K562 (cell line): ENCODE results near the gene PIP4K2C. TPM values are rescaled to one million over a fixed set of nuclear protein-coding genes. Genes with fewer than 3 reads are reported as not detected.

Experiments
- CTBP1 ChIP-seq: fragments of 450-650 bp; IDR thresholded peaks from 2 replicates; pipeline ENCODE4 v1.6.1; 2016; ENCODE audit warnings: borderline replicate concordance
- ETV6 ChIP-seq, 3 experiments: fragments of 150-350 bp in 1 of 3; sonication (generic) in 1 of 3; formaldehyde crosslinking in 1 of 3; IDR thresholded peaks; 2 replicates each; pipeline versions ENCODE4 v1.6.1 to v1.8.0; 2014 to 2022; ENCODE audit warnings: borderline replicate concordance in 2 of 3, low read depth in 2 of 3, antibody characterized with exemption in 1 of 3, low read length in 1 of 3, mild to moderate bottlenecking in 1 of 3, missing genetic modification reagents in 1 of 3
- FOSL1 ChIP-seq: fragments of 200-800 bp; sonication (Bioruptor generic); conservative IDR thresholded peaks from 2 replicates; pipeline ENCODE4 v1.6.1; 2016; ENCODE audit warnings: missing genetic modification characterization, missing compliant biosample characterization
- MEF2A ChIP-seq: IDR thresholded peaks from 2 replicates; pipeline ENCODE4 v1.6.1; 2011; ENCODE audit warnings: low read depth, mild to moderate bottlenecking, low read length, moderate library complexity; ENCODE audit not compliant: control insufficient read depth
- PPARD ChIP-seq: fragments of 250-450 bp; sonication (Bioruptor Pico); IDR thresholded peaks from 2 replicates; pipeline ENCODE4 v1.8.0; 2022; ENCODE audit warnings: inconsistent platforms, mild to moderate bottlenecking, moderate library complexity
- SRF ChIP-seq, 2 experiments: fragments of 250-450, 450-650 bp in 1 of 2; sonication (Bioruptor Pico) in 1 of 2; sonication (generic) in 1 of 2; formaldehyde crosslinking; IDR thresholded peaks; 2 replicates each; pipeline versions ENCODE4 v1.5.0 to v1.5.1; 2020 to 2022; ENCODE audit warnings: mild to moderate bottlenecking in 1 of 2, missing genetic modification reagents in 1 of 2
- XRCC3 ChIP-seq: fragments of 450-650 bp; IDR thresholded peaks from 2 replicates; pipeline ENCODE4 v1.6.1; 2017; ENCODE audit warnings: mild to moderate bottlenecking, moderate library complexity
- ZNF12 ChIP-seq: sonication (generic); formaldehyde crosslinking; IDR thresholded peaks from 2 replicates; pipeline ENCODE4 v1.4.0; 2020; ENCODE audit warnings: mild to moderate bottlenecking, missing genetic modification reagents
- ZNF830 ChIP-seq: fragments of 250-450 bp; sonication (Bioruptor Pico); IDR thresholded peaks from 2 replicates; pipeline ENCODE4 v1.5.0; 2021; ENCODE audit warnings: mild to moderate bottlenecking
- polyA plus RNA-seq, 8 experiments: library from polyadenylated mRNA; depleted of rRNA in 4 of 8; stranded (reverse) in 5 of 8; unstranded in 3 of 8; fragments of >200 nt; fragmentation: Nextera tagmentation in 2 of 8; fragmentation: Illumina TruSeq in 1 of 8; extraction: Ambion mirVana in 2 of 8; extraction: Trizol in 1 of 8; gene quantifications; 2 replicates each; pipeline versions ENCODE4 v1.2.1 to v1.2.3, GENCODE V29; 2011 to 2014; ENCODE audit warnings: inconsistent platforms in 1 of 8, missing spikeins in 1 of 8
- total RNA-seq, 7 experiments: library from RNA; depleted of rRNA in 6 of 7; stranded (reverse); fragments of >200 nt in 6 of 7; fragmentation: Illumina TruSeq in 2 of 7; extraction: Trizol in 2 of 7; gene quantifications; 2 replicates each; pipeline versions ENCODE4 v1.2.1 to v1.2.3, GENCODE V29; 2011 to 2021; ENCODE audit warnings: low replicate concordance in 1 of 7
- TF ChIP-seq, protein P1 (sequence below): fragments of 250-450 bp; sonication (Bioruptor Pico); IDR thresholded peaks from 2 replicates; pipeline ENCODE4 v1.4.0; 2020
- TF ChIP-seq, protein P2 (sequence below): fragments of 150-350 bp; conservative IDR thresholded peaks from 2 replicates; pipeline ENCODE4 v1.6.1; 2014; ENCODE audit warnings: low read length
- TF ChIP-seq, protein P3 (sequence below): fragments of 200-800 bp; sonication (Bioruptor generic); IDR thresholded peaks from 2 replicates; pipeline ENCODE4 v1.6.1; 2017; ENCODE audit warnings: missing genetic modification characterization, missing compliant biosample characterization
- TF ChIP-seq, protein P4 (sequence below): fragments of 250-450 bp; sonication (Bioruptor Pico); IDR thresholded peaks from 2 replicates; pipeline ENCODE4 v1.4.0; 2020; ENCODE audit warnings: borderline replicate concordance

The PIP4K2C gene
- total and polyA plus RNA-seq, 9 of the 15 experiments (the other 6 are each of a cell fraction or from before 2014, with no cell fraction given), result 9.0 to 41.4 (median 18.3) TPM

DNA sequence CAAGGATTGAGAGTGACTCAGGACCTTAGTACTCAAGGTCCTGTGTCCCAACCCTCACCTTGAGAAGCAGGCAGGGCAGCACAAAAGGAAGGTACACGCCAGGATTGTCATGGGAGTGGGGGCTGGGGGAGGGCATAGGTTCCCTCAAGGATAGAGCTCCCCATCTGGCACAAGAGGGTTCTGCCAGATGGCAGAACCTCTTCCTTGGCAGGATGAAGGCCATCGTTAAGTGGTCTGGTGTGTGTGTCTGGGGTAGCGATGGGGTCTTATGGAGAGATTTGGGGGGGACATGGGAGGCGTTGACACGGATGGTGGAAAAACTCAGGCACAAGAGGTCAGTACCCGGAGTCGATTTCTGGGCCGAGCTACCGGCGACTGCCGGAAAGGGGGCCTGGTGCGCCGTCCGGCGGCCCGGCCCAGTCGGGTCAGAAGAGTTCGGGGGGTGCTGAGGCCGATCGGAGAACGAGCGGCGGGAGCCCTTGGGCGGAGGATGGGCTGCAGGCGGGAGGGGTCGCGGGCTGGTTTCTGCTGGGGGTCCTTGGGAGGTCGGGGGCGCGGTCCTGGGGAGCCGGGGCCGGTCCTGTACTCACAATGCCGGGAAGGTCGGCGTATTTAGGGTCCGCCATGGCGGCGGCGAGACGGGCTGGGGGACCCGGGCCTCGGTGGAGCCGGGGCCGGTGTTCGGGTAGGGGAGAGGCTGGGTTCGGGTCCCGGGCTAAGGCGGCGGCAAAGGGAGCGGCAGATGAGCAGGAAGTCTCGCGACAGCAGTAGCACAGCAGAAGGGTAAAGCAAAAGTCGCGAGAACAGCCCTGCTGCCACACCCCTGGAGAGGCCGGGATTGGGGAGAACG lies 44.3 kb upstream of the PIP4K2C start, which contains the start of gene DCTN2 (continued):
- TF ChIP-seq, protein P1, sequence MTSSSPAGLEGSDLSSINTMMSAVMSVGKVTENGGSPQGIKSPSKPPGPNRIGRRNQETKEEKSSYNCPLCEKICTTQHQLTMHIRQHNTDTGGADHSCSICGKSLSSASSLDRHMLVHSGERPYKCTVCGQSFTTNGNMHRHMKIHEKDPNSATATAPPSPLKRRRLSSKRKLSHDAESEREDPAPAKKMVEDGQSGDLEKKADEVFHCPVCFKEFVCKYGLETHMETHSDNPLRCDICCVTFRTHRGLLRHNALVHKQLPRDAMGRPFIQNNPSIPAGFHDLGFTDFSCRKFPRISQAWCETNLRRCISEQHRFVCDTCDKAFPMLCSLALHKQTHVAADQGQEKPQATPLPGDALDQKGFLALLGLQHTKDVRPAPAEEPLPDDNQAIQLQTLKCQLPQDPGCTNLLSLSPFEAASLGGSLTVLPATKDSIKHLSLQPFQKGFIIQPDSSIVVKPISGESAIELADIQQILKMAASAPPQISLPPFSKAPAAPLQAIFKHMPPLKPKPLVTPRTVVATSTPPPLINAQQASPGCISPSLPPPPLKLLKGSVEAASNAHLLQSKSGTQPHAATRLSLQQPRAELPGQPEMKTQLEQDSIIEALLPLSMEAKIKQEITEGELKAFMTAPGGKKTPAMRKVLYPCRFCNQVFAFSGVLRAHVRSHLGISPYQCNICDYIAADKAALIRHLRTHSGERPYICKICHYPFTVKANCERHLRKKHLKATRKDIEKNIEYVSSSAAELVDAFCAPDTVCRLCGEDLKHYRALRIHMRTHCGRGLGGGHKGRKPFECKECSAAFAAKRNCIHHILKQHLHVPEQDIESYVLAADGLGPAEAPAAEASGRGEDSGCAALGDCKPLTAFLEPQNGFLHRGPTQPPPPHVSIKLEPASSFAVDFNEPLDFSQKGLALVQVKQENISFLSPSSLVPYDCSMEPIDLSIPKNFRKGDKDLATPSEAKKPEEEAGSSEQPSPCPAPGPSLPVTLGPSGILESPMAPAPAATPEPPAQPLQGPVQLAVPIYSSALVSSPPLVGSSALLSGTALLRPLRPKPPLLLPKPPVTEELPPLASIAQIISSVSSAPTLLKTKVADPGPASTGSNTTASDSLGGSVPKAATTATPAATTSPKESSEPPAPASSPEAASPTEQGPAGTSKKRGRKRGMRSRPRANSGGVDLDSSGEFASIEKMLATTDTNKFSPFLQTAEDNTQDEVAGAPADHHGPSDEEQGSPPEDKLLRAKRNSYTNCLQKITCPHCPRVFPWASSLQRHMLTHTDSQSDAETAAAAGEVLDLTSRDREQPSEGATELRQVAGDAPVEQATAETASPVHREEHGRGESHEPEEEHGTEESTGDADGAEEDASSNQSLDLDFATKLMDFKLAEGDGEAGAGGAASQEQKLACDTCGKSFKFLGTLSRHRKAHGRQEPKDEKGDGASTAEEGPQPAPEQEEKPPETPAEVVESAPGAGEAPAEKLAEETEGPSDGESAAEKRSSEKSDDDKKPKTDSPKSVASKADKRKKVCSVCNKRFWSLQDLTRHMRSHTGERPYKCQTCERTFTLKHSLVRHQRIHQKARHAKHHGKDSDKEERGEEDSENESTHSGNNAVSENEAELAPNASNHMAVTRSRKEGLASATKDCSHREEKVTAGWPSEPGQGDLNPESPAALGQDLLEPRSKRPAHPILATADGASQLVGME (CRISPR knock-in tag), result no peak
- TF ChIP-seq, protein P2, sequence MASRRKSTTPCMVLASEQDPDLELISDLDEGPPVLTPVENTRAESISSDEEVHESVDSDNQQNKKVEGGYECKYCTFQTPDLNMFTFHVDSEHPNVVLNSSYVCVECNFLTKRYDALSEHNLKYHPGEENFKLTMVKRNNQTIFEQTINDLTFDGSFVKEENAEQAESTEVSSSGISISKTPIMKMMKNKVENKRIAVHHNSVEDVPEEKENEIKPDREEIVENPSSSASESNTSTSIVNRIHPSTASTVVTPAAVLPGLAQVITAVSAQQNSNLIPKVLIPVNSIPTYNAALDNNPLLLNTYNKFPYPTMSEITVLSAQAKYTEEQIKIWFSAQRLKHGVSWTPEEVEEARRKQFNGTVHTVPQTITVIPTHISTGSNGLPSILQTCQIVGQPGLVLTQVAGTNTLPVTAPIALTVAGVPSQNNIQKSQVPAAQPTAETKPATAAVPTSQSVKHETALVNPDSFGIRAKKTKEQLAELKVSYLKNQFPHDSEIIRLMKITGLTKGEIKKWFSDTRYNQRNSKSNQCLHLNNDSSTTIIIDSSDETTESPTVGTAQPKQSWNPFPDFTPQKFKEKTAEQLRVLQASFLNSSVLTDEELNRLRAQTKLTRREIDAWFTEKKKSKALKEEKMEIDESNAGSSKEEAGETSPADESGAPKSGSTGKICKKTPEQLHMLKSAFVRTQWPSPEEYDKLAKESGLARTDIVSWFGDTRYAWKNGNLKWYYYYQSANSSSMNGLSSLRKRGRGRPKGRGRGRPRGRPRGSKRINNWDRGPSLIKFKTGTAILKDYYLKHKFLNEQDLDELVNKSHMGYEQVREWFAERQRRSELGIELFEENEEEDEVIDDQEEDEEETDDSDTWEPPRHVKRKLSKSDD, result peak; percentile 95; the same call in 1 of the 2 replicates
- TF ChIP-seq, protein P3, sequence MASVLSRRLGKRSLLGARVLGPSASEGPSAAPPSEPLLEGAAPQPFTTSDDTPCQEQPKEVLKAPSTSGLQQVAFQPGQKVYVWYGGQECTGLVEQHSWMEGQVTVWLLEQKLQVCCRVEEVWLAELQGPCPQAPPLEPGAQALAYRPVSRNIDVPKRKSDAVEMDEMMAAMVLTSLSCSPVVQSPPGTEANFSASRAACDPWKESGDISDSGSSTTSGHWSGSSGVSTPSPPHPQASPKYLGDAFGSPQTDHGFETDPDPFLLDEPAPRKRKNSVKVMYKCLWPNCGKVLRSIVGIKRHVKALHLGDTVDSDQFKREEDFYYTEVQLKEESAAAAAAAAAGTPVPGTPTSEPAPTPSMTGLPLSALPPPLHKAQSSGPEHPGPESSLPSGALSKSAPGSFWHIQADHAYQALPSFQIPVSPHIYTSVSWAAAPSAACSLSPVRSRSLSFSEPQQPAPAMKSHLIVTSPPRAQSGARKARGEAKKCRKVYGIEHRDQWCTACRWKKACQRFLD (CRISPR knock-in tag), result peak; percentile 82; the same call in 1 of the 2 replicates
- TF ChIP-seq ETV6 (IDR thresholded peaks at IDR 0.05; ENCODE audit: borderline replicate concordance in 1 of 2, low read depth in 2 of 2, low read length in 1 of 2) (no peak), ETV6 (CRISPR knock-in tag; IDR thresholded peaks at IDR 0.05; ENCODE audit: borderline replicate concordance) (0 out of 2 replicates have a peak, but pooled peaks have one; percentile 33), XRCC3 (no peak), CTBP1 (peak; percentile 9; the same call in 1 of the 2 replicates), ZNF830 (no peak), MEF2A (no peak), FOSL1 (tag) (peak; percentile 47), ZNF12 (CRISPR knock-in tag) (peak; percentile 68; the same call in 1 of the 2 replicates), SRF (CRISPR knock-in tag; IDR thresholded peaks at IDR 0.05) (0 out of 4 replicates have a peak, but pooled peaks of 1 of the 2 experiments have one; percentile 42), PPARD (no peak)
- TF ChIP-seq, protein P4, sequence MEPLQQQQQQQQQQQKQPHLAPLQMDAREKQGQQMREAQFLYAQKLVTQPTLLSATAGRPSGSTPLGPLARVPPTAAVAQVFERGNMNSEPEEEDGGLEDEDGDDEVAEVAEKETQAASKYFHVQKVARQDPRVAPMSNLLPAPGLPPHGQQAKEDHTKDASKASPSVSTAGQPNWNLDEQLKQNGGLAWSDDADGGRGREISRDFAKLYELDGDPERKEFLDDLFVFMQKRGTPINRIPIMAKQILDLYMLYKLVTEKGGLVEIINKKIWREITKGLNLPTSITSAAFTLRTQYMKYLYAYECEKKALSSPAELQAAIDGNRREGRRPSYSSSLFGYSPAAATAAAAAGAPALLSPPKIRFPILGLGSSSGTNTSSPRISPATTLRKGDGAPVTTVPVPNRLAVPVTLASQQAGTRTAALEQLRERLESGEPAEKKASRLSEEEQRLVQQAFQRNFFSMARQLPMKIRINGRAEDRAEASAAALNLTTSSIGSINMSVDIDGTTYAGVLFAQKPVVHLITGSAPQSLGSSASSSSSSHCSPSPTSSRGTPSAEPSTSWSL (CRISPR knock-in tag), result no peak
